ENCODE measurements around the gene WTAP. TPM values are rescaled to one million over a fixed set of nuclear protein-coding genes. Genes with fewer than 3 reads are reported as not detected.

WTAP gene
- total and polyA plus RNA-seq, 2 experiments from 2014 or later, result 108 to 121 TPM

- TF ChIP-seq EZH2 (IDR thresholded peaks at IDR 0.05; ENCODE audit: low read depth, unreplicated experiment) (no peak), ZNF114 (CRISPR knock-in tag; IDR thresholded peaks at IDR 0.05) (no peak), EZH2phosphoT487 (IDR thresholded peaks at IDR 0.05; ENCODE audit: unreplicated experiment) (no peak), ZNF331 (CRISPR knock-in tag; IDR thresholded peaks at IDR 0.05; ENCODE audit: low read depth) (no peak), NANOG (IDR thresholded peaks at IDR 0.05; ENCODE audit: borderline replicate concordance) (no peak)
- TF ChIP-seq, protein P1, sequence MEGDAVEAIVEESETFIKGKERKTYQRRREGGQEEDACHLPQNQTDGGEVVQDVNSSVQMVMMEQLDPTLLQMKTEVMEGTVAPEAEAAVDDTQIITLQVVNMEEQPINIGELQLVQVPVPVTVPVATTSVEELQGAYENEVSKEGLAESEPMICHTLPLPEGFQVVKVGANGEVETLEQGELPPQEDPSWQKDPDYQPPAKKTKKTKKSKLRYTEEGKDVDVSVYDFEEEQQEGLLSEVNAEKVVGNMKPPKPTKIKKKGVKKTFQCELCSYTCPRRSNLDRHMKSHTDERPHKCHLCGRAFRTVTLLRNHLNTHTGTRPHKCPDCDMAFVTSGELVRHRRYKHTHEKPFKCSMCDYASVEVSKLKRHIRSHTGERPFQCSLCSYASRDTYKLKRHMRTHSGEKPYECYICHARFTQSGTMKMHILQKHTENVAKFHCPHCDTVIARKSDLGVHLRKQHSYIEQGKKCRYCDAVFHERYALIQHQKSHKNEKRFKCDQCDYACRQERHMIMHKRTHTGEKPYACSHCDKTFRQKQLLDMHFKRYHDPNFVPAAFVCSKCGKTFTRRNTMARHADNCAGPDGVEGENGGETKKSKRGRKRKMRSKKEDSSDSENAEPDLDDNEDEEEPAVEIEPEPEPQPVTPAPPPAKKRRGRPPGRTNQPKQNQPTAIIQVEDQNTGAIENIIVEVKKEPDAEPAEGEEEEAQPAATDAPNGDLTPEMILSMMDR (conservative IDR thresholded peaks at IDR 0.05; ENCODE audit: low read depth in 2 of 2), result no peak
- TF ChIP-seq, protein P2, sequence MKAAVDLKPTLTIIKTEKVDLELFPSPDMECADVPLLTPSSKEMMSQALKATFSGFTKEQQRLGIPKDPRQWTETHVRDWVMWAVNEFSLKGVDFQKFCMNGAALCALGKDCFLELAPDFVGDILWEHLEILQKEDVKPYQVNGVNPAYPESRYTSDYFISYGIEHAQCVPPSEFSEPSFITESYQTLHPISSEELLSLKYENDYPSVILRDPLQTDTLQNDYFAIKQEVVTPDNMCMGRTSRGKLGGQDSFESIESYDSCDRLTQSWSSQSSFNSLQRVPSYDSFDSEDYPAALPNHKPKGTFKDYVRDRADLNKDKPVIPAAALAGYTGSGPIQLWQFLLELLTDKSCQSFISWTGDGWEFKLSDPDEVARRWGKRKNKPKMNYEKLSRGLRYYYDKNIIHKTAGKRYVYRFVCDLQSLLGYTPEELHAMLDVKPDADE (IDR thresholded peaks at IDR 0.05), result no peak
- H3K79me2 ChIP-seq (replicated peaks; ENCODE audit: insufficient read depth), result peaks cover 72% of the 10 kb centered on the region
- H3K36me3 Mint-ChIP-seq (ENCODE audit: low read depth), result peaks cover 29% of the 10 kb centered on the region; the same call in 2 of the 3 replicates
Measured at GRCh38 chr6:159723259-159723658, 4.0 kb upstream of the WTAP start.

GRCh38 chr6:159724778-159725177 is 2.5 kb upstream of the WTAP start:
- Histone ChIP-seq H2AFZ (no peak overlapping the region), H3K36me3 (ENCODE audit: insufficient read depth) (no peaks in the 10 kb centered on the region), H3K79me2 (replicated peaks; ENCODE audit: insufficient read depth) (peaks cover 78% of the 10 kb centered on the region), H3K9me2 (ENCODE audit: insufficient read depth) (no peaks in the 10 kb centered on the region), H3K4me3 (no peak overlapping the region), H3F3A (replicated peaks; ENCODE audit: low read depth) (0 out of 2 replicates have a peak, but pooled peaks cover 3% of the 10 kb centered on the region), H3K27me3 (ENCODE audit: insufficient read depth) (no peaks in the 10 kb centered on the region), H3K4me2 (no peak overlapping the region), H3K27ac (ENCODE audit: low read depth) (no peak overlapping the region), H4K20me1 (replicated peaks; ENCODE audit: insufficient read depth) (peaks cover 22% of the 10 kb centered on the region), H3K4me1 (ENCODE audit: insufficient read depth) (peaks cover 19% of the 10 kb centered on the region)
- no peak for DNase-seq (ENCODE audit: low spot score)
- Mint-ChIP-seq H3K27ac (no peak overlapping the region), H3K4me1 (peaks cover 10% of the 10 kb centered on the region), H3K9me3 (no peaks in the 10 kb centered on the region), H3K36me3 (ENCODE audit: low read depth) (peaks cover 32% of the 10 kb centered on the region; the same call in 2 of the 3 replicates), H3K27me3 (ENCODE audit: insufficient read depth, low read depth, poor library complexity) (peaks cover 13% of the 10 kb centered on the region), H3K4me3 (peak overlapping the region; percentile 99; the same call in 2 of the 3 replicates)
- no peak for ATAC-seq
- TF ChIP-seq, protein P2 (IDR thresholded peaks at IDR 0.05), result no peak
- TF ChIP-seq, protein P1 (conservative IDR thresholded peaks at IDR 0.05; ENCODE audit: low read depth in 2 of 2), result no peak
- TF ChIP-seq EZH2phosphoT487 (IDR thresholded peaks at IDR 0.05; ENCODE audit: unreplicated experiment) (no peak), POLR2AphosphoS5 (IDR thresholded peaks at IDR 0.05; ENCODE audit: low read depth) (no peak), ZNF331 (CRISPR knock-in tag; IDR thresholded peaks at IDR 0.05; ENCODE audit: low read depth) (no peak), EZH2 (IDR thresholded peaks at IDR 0.05; ENCODE audit: low read depth, unreplicated experiment) (no peak), CREB1 (CRISPR knock-in tag; IDR thresholded peaks at IDR 0.05; ENCODE audit: low read depth) (no peak), STAT1 (IDR thresholded peaks at IDR 0.05; ENCODE audit: unreplicated experiment) (no peak), JUNB (IDR thresholded peaks at IDR 0.05; ENCODE audit: unreplicated experiment) (no peak), NANOG (IDR thresholded peaks at IDR 0.05; ENCODE audit: borderline replicate concordance) (no peak), ZNF114 (CRISPR knock-in tag; IDR thresholded peaks at IDR 0.05) (no peak)

More at GRCh38 chr6:159723259-159723658, 4.0 kb upstream of the WTAP start:
- no peak overlapping the region for H3K4me2 ChIP-seq
- H3K27ac ChIP-seq (ENCODE audit: low read depth), result peak overlapping the region; percentile 8; the same call in 1 of the 2 replicates
- no peaks in the 10 kb centered on the region for H3K27me3 ChIP-seq (ENCODE audit: insufficient read depth)
- peaks cover 10% of the 10 kb centered on the region; the same call in 1 of the 2 replicates for H3K4me1 ChIP-seq (ENCODE audit: insufficient read depth)
- H3K9me2 ChIP-seq (ENCODE audit: insufficient read depth), result no peaks in the 10 kb centered on the region
- H3K4me3 Mint-ChIP-seq, result no peak overlapping the region; the same call in 2 of the 3 replicates
- no peaks in the 10 kb centered on the region for H3K9me3 Mint-ChIP-seq
- H3K36me3 ChIP-seq (ENCODE audit: insufficient read depth), result no peaks in the 10 kb centered on the region
- peak; percentile 16 for DNase-seq (ENCODE audit: low spot score)
- peaks cover 10% of the 10 kb centered on the region; the same call in 1 of the 2 replicates for H4K20me1 ChIP-seq (replicated peaks; ENCODE audit: insufficient read depth)
- H3K4me3 ChIP-seq, result no peak overlapping the region
- H3K27me3 Mint-ChIP-seq (ENCODE audit: insufficient read depth, low read depth, poor library complexity), result peaks cover 13% of the 10 kb centered on the region
- 0 out of 2 replicates have a peak, but pooled peaks cover 3% of the 10 kb centered on the region for H3F3A ChIP-seq (replicated peaks; ENCODE audit: low read depth)
- no peak for ATAC-seq
- no peak overlapping the region for H3K27ac Mint-ChIP-seq
- H3K4me1 Mint-ChIP-seq, result peaks cover 10% of the 10 kb centered on the region
- H2AFZ ChIP-seq, result no peak overlapping the region

All from GM23338 (cell line).